Cardiac muscle cell (in vitro differentiated cells and primary cell): ENCODE results near the gene SNX19. TPM values are rescaled to one million over a fixed set of nuclear protein-coding genes. Genes with fewer than 3 reads are reported as not detected.
A peak's percentile ranks its signal among the peaks of the same experiment; 100 is the strongest.

Source experiments
- DNase-seq, 2 donors: peaks; one replicate each; pipeline versions ENCODE4 v3.0.0 to v3.0.0-alpha.2; 2010 to 2017; ENCODE audit warnings: low read depth in 1 of 2, low spot score in 1 of 2
- H3K27ac ChIP-seq: fragments of 200-600 bp; sonication (generic); 2 replicates; pipeline ENCODE4 v1.5.1; 2016
- H3K27me3 ChIP-seq: fragments of 200-600 bp; sonication (generic); 2 replicates; pipeline ENCODE4 v1.6.0; 2016; ENCODE audit warnings: control low read depth
- H3K36me3 ChIP-seq: fragments of 200-600 bp; sonication (generic); 2 replicates; pipeline ENCODE4 v1.5.1; 2016; ENCODE audit warnings: control low read depth
- H3K4me1 ChIP-seq: fragments of 200-600 bp; sonication (generic); 2 replicates; pipeline ENCODE4 v1.8.1; 2017; ENCODE audit warnings: low read depth, mild to moderate bottlenecking, mixed run types
- H3K4me3 ChIP-seq: fragments of 200-600 bp; sonication (generic); 2 replicates; pipeline ENCODE4 v1.5.1; 2016; ENCODE audit warnings: mild to moderate bottlenecking
- H3K9me3 ChIP-seq: fragments of 200-600 bp; sonication (generic); 2 replicates; pipeline ENCODE4 v1.5.1; 2017; ENCODE audit warnings: low read depth, mild to moderate bottlenecking, control low read depth
- CTCF ChIP-seq: IDR thresholded peaks from 2 replicates; pipeline ENCODE4 v1.5.1; 2012; ENCODE audit warnings: low read depth, mild to moderate bottlenecking, low read length
- polyA plus RNA-seq: library from polyadenylated mRNA; unstranded; fragments of >200 nt; fragmentation: Nextera tagmentation; extraction: Ambion mirVana; gene quantifications from 2 replicates; pipeline ENCODE4 v1.2.1, GENCODE V29; 2016
- total RNA-seq: library from RNA; depleted of rRNA; stranded (reverse); fragments of >200 nt; gene quantifications from 2 replicates; pipeline ENCODE4 v1.2.3, GENCODE V29; 2016

Gene SNX19
- total and polyA plus RNA-seq, 2 experiments from 2014 or later: 25.7 to 60.7 TPM

- Histone ChIP-seq H3K27ac (no peak overlapping the region), H3K27me3 (no peaks in the 10 kb centered on the region), H3K4me3 (no peak overlapping the region), H3K4me1 (peaks cover 4% of the 10 kb centered on the region), H3K36me3 (peaks cover 19% of the 10 kb centered on the region), H3K9me3 (no peaks in the 10 kb centered on the region)
- TF ChIP-seq CTCF: no peak
- no peak for DNase-seq
These were observed 42.5 kb downstream of the SNX19 start for GRCh38 chr11:130873761-130874160.

GRCh38 chr11:130872981-130873380 is 43.3 kb downstream of the SNX19 start:
- no peaks in the 10 kb centered on the region for H3K9me3 ChIP-seq
- peaks cover 13% of the 10 kb centered on the region for H3K36me3 ChIP-seq
- H3K27me3 ChIP-seq: no peaks in the 10 kb centered on the region
- no peak overlapping the region for H3K27ac ChIP-seq
- H3K4me1 ChIP-seq: peaks cover 5% of the 10 kb centered on the region
- TF ChIP-seq CTCF: no peak
- peak in 1 of 2 donors; percentile 38 for DNase-seq
- no peak overlapping the region for H3K4me3 ChIP-seq

GRCh38 chr11:130872513-130872912 is 43.8 kb downstream of the SNX19 start:
- H3K27ac ChIP-seq: no peak overlapping the region
- no peaks in the 10 kb centered on the region for H3K27me3 ChIP-seq
- TF ChIP-seq CTCF: no peak
- no peak overlapping the region for H3K4me3 ChIP-seq
- no peaks in the 10 kb centered on the region for H3K9me3 ChIP-seq
- no peak for DNase-seq
- H3K4me1 ChIP-seq: peaks cover 5% of the 10 kb centered on the region
- peaks cover 8% of the 10 kb centered on the region for H3K36me3 ChIP-seq

GRCh38 chr11:130872102-130872501 is 44.2 kb downstream of the SNX19 start:
- Histone ChIP-seq H3K9me3 (no peaks in the 10 kb centered on the region), H3K27me3 (no peaks in the 10 kb centered on the region), H3K36me3 (peaks cover 4% of the 10 kb centered on the region), H3K27ac (no peak overlapping the region), H3K4me1 (peaks cover 5% of the 10 kb centered on the region), H3K4me3 (no peak overlapping the region)
- no peak for TF ChIP-seq CTCF
- no peak for DNase-seq

GRCh38 chr11:130871616-130872015 is 44.7 kb downstream of the SNX19 start:
- H3K27me3 ChIP-seq: no peaks in the 10 kb centered on the region
- peaks cover under 1% of the 10 kb centered on the region for H3K36me3 ChIP-seq
- DNase-seq: no peak
- H3K4me3 ChIP-seq: no peak overlapping the region
- no peak overlapping the region for H3K27ac ChIP-seq
- peaks cover 5% of the 10 kb centered on the region for H3K4me1 ChIP-seq
- no peak for TF ChIP-seq CTCF
- H3K9me3 ChIP-seq: no peaks in the 10 kb centered on the region
